ENCODE measurements around the gene SOCS6.

GRCh38 chr18:70279470-70279869 is 9.4 kb upstream of the SOCS6 start:
- TF ChIP-seq CTCF (conservative IDR thresholded peaks at IDR 0.05 in 1 of 2, IDR thresholded peaks at IDR 0.05 in 1 of 2; ENCODE audit: low read depth in 1 of 2, low read length in 2 of 2) (no peak), EZH2 (IDR thresholded peaks at IDR 0.05; ENCODE audit: low read length, missing control alignments) (no peak)
